ENCODE data around the gene IL25. TPM values are rescaled to one million over a fixed set of nuclear protein-coding genes. Genes with fewer than 3 reads are reported as not detected.

The IL25 gene
- total RNA-seq, 1 donor from 2014 or later = not detected

DNA sequence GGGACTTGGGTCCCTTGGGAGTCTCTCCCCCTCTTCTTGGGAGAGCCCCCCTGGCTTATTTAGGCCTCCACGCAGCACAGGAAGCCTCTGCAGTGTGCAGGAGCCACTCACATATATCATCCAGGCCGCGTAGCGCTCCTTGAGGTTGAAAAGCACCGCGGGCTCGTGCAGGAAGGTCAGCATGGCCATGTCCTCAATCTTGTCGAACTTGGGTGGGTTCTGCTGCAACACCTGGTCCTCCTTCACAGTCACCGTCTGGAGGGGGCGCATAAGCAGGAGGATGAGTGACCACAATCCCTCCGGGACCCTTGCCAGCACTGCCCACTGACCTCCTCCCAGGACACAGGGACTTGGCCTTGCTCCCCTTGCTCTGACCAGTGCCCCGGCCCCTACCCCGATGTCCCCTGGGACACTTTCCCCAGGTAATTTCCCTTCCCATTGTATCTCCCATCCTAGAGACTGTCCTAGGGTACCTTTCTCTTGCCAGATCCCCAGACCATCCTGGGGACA lies 33.0 kb downstream of the IL25 start:
- H3K36me3 Mint-ChIP-seq (ENCODE audit: low read depth) = no peaks in the 10 kb centered on the region
- H3K4me3 Mint-ChIP-seq = no peak overlapping the region
- no peak overlapping the region for H3K27ac Mint-ChIP-seq
- H3K9me3 Mint-ChIP-seq = no peaks in the 10 kb centered on the region
- intact Hi-C loops (cut with micrococcal nuclease) = no loop called here
- peaks cover 10% of the 10 kb centered on the region for H3K4me1 Mint-ChIP-seq (ENCODE audit: low read depth)
- peaks cover 3% of the 10 kb centered on the region for H3K27me3 Mint-ChIP-seq (ENCODE audit: insufficient read depth)
- DNase-seq (ENCODE audit: low spot score) = no peak

DNA sequence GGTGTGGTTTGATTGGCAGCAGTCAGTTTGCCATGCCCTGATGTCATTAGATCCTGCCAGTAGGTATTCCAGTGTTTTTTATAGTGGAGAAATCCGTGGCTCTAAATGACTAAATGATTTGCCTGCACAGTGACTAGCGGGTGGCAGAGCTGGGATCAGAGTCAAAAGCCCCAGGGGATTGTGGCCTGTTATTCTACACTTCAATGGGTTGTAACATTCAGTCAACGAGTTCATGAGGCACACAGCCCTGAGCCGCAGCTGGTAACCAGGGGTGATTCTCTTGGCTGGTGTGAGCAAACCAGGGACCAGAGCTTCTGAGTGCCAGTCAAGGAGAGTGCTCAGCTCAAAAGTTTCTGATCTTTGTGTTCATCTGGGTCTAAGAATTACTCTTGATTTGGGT lies 33.6 kb downstream of the IL25 start:
- no peak for DNase-seq (ENCODE audit: low spot score)
- no peaks in the 10 kb centered on the region for H3K36me3 Mint-ChIP-seq (ENCODE audit: low read depth)
- intact Hi-C loops (cut with micrococcal nuclease) = no loop called here
- H3K27ac Mint-ChIP-seq = no peak overlapping the region
- H3K27me3 Mint-ChIP-seq (ENCODE audit: insufficient read depth) = peaks cover 3% of the 10 kb centered on the region
- peaks cover 10% of the 10 kb centered on the region for H3K4me1 Mint-ChIP-seq (ENCODE audit: low read depth)
- H3K4me3 Mint-ChIP-seq = no peak overlapping the region
- no peaks in the 10 kb centered on the region for H3K9me3 Mint-ChIP-seq

DNA sequence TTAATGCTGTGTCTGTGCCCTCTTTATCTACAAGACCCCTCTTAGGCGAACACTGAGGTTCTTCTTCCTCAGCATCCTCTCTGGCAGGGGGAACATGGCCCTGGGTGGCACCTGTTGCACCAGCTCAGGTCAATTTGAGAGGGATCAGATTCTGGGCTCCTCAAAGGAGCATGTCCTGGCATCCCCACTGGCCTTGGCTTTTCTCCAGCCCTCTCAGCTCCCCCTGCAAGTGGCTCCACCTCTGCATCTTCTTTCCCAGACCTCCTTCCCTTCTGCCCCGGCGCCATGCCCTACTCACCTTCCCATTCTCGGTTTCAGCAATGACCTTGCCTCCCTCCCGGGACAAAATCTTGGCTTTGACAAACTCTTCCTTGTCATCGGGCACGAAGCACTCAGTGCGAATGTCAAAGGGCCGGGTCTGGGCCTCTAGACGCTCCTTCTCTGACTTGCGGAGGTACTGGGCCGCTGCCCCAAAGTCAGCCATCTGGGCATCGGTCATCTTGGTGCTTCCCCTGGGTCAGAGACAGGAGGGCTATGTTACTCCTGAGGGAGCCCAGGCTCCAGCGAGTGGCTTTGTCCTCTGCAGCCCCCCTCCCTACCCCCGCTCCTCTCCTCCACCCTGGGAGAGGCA lies 34.2 kb downstream of the IL25 start:
- no peaks in the 10 kb centered on the region for H3K9me3 Mint-ChIP-seq
- H3K36me3 Mint-ChIP-seq (ENCODE audit: low read depth) = no peaks in the 10 kb centered on the region
- H3K4me3 Mint-ChIP-seq = no peak overlapping the region
- peaks cover 10% of the 10 kb centered on the region for H3K4me1 Mint-ChIP-seq (ENCODE audit: low read depth)
- H3K27me3 Mint-ChIP-seq (ENCODE audit: insufficient read depth) = peaks cover 3% of the 10 kb centered on the region
- no peak overlapping the region for H3K27ac Mint-ChIP-seq
- no peak for DNase-seq (ENCODE audit: low spot score)
- intact Hi-C loops (cut with micrococcal nuclease) = no loop called here

DNA sequence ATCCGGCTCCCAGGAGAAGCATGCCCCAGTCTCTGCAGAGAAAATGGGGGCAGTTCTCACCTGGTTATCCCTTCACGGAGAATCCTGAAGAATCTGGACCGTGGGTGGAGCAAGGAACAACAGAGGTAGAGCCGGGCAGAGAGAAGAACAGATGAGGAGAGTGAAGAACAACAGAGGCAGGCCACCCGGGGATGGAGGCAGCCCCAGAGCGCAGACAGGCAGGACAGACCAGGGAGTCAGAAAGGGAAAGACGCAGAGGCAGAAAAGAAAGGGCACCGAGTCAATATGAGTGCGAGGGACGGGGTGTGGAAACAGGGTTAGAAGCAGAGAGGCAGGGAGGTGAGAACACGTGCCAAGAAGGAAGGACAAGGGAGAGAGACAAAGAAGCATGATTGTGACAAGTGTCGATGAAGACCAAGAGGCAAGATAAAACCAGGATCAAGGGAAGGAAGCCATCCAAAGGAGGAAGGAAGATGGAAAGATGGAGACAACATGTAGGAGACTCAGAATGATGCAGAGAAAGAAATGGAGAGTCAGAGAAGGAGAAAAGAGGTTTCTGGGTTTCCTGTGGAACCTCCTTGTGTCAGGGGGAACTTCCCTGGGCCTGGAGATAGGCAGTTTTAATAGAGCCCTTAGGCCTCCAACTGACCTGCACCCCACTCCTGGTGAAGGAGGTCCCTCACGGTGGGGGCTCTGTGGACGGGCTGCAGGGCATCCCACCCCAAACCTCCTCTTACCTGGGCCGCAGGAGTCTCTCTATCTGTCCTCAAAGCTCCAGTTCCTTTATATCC lies 35.1 kb downstream of the IL25 start, which contains the start of gene MYH6:
Gene MYH6, minus strand, starts transcription at position 758 of the 791 bp plus-strand sequence. CDS start 1,050 bp downstream, outside the sequence.
- H3K36me3 Mint-ChIP-seq (ENCODE audit: low read depth) = no peaks in the 10 kb centered on the region
- H3K9me3 Mint-ChIP-seq = no peaks in the 10 kb centered on the region
- H3K4me1 Mint-ChIP-seq (ENCODE audit: low read depth) = peaks cover 10% of the 10 kb centered on the region
- H3K27ac Mint-ChIP-seq = peak within 1 kb of the TSS; percentile 15
- H3K4me3 Mint-ChIP-seq = no peak within 1 kb of the TSS
- H3K27me3 Mint-ChIP-seq (ENCODE audit: insufficient read depth) = peaks cover 5% of the 10 kb centered on the region
- DNase-seq (ENCODE audit: low spot score) = no peak
- intact Hi-C loops (cut with micrococcal nuclease) = no loop called here

GRCh38 chr14:23408307-23408630 lies 35.7 kb downstream of the IL25 start:
- H3K4me1 Mint-ChIP-seq (ENCODE audit: low read depth) = peaks cover 10% of the 10 kb centered on the region
- no peaks in the 10 kb centered on the region for H3K9me3 Mint-ChIP-seq
- intact Hi-C loops (cut with micrococcal nuclease) = no loop called here
- H3K36me3 Mint-ChIP-seq (ENCODE audit: low read depth) = no peaks in the 10 kb centered on the region
- H3K27me3 Mint-ChIP-seq (ENCODE audit: insufficient read depth) = peaks cover 5% of the 10 kb centered on the region
- no peak overlapping the region for H3K4me3 Mint-ChIP-seq
- no peak for DNase-seq (ENCODE audit: low spot score)
- H3K27ac Mint-ChIP-seq = no peak overlapping the region

DNA sequence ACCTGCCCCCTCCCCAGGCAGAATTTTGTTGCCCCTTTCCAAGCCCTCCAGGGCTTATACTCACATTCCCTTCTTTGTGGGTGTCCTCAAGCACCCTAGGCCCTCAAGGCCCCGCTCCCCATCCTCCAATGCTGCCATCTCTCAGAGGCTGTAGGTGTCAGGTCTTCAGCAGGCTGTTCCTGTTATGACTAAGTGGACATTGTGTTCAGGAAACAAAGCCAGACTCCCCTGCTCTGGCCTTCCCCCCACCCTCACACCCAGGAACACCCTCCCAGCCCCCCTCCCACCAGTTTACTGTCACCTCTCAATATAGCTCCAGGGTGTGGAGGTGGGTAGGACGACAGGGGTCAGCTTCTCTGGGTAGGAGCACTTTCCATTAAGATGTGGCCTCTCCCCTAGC lies 36.9 kb downstream of the IL25 start:
- Mint-ChIP-seq H3K27me3 (ENCODE audit: insufficient read depth) (peaks cover 5% of the 10 kb centered on the region), H3K4me1 (ENCODE audit: low read depth) (peaks cover 10% of the 10 kb centered on the region)

GRCh38 chr14:23409966-23410635 lies 37.5 kb downstream of the IL25 start:
- no peaks in the 10 kb centered on the region for H3K36me3 Mint-ChIP-seq (ENCODE audit: low read depth)
- peak overlapping the region; percentile 42 for H3K27ac Mint-ChIP-seq
- intact Hi-C loops (cut with micrococcal nuclease) = no loop called here
- H3K27me3 Mint-ChIP-seq (ENCODE audit: insufficient read depth) = peaks cover 5% of the 10 kb centered on the region
- H3K9me3 Mint-ChIP-seq = no peaks in the 10 kb centered on the region
- no peak overlapping the region for H3K4me3 Mint-ChIP-seq
- no peak for DNase-seq (ENCODE audit: low spot score)
- H3K4me1 Mint-ChIP-seq (ENCODE audit: low read depth) = peaks cover 10% of the 10 kb centered on the region

More for the DNA sequence above, 36.9 kb downstream of the IL25 start:
- H3K36me3 Mint-ChIP-seq (ENCODE audit: low read depth) = no peaks in the 10 kb centered on the region
- intact Hi-C loops (cut with micrococcal nuclease) = no loop called here
- peak overlapping the region; percentile 16 for H3K27ac Mint-ChIP-seq
- H3K9me3 Mint-ChIP-seq = no peaks in the 10 kb centered on the region
- no peak overlapping the region for H3K4me3 Mint-ChIP-seq
- DNase-seq (ENCODE audit: low spot score) = no peak

- Mint-ChIP-seq H3K4me3 (no peak overlapping the region), H3K27ac (no peak overlapping the region), H3K27me3 (ENCODE audit: insufficient read depth) (peaks cover 5% of the 10 kb centered on the region)
These were observed 39.2 kb downstream of the IL25 start for GRCh38 chr14:23411563-23412525.

GRCh38 chr14:23413681-23414080 lies 41.1 kb downstream of the IL25 start:
- Mint-ChIP-seq H3K27ac (no peak overlapping the region), H3K27me3 (ENCODE audit: insufficient read depth) (peaks cover 5% of the 10 kb centered on the region), H3K9me3 (no peaks in the 10 kb centered on the region), H3K4me3 (no peak overlapping the region), H3K4me1 (ENCODE audit: low read depth) (peaks cover 9% of the 10 kb centered on the region), H3K36me3 (ENCODE audit: low read depth) (no peaks in the 10 kb centered on the region)
- no peak for DNase-seq (ENCODE audit: low spot score)
- intact Hi-C loops (cut with micrococcal nuclease) = no loop called here

More at GRCh38 chr14:23411563-23412525, 39.2 kb downstream of the IL25 start:
- intact Hi-C loops (cut with micrococcal nuclease) = no loop called here
- H3K36me3 Mint-ChIP-seq (ENCODE audit: low read depth) = no peaks in the 10 kb centered on the region
- no peak for DNase-seq (ENCODE audit: low spot score)
- no peaks in the 10 kb centered on the region for H3K9me3 Mint-ChIP-seq
- H3K4me1 Mint-ChIP-seq (ENCODE audit: low read depth) = peaks cover 10% of the 10 kb centered on the region

- Mint-ChIP-seq H3K27ac (no peak overlapping the region), H3K36me3 (ENCODE audit: low read depth) (no peaks in the 10 kb centered on the region), H3K4me3 (no peak overlapping the region)
These were observed 41.6 kb downstream of the IL25 start for GRCh38 chr14:23414254-23414653.

GRCh38 chr14:23414906-23415820 lies 42.6 kb downstream of the IL25 start:
- intact Hi-C loops (cut with micrococcal nuclease) = no loop called here
- Mint-ChIP-seq H3K27ac (no peak overlapping the region), H3K4me1 (ENCODE audit: low read depth) (peaks cover 2% of the 10 kb centered on the region), H3K4me3 (no peak overlapping the region), H3K27me3 (ENCODE audit: insufficient read depth) (peaks cover 6% of the 10 kb centered on the region), H3K36me3 (ENCODE audit: low read depth) (no peaks in the 10 kb centered on the region), H3K9me3 (no peaks in the 10 kb centered on the region)
- DNase-seq (ENCODE audit: low spot score) = no peak

More at GRCh38 chr14:23414254-23414653, 41.6 kb downstream of the IL25 start:
- peaks cover 6% of the 10 kb centered on the region for H3K27me3 Mint-ChIP-seq (ENCODE audit: insufficient read depth)
- H3K9me3 Mint-ChIP-seq = no peaks in the 10 kb centered on the region
- peaks cover 4% of the 10 kb centered on the region for H3K4me1 Mint-ChIP-seq (ENCODE audit: low read depth)
- DNase-seq (ENCODE audit: low spot score) = no peak
- intact Hi-C loops (cut with micrococcal nuclease) = no loop called here
